SK-MEL-5 (cell line): ENCODE measurements around the gene SLC22A7. TPM values are rescaled to one million over a fixed set of nuclear protein-coding genes. Genes with fewer than 3 reads are reported as not detected.
"Not testable (repeated sequence)": the region's sequence is repeated elsewhere in the genome, so short reads cannot be mapped to it uniquely, and the experiment has no call there.

ENCODE experiments used
- DNase-seq: peaks from one replicate; pipeline ENCODE4 v3.0.0-alpha.2; 2016; ENCODE audit warnings: low read depth, low spot score
- in situ Hi-C: cut with HindIII; loops from 2 replicates; pipeline ENCODE4 v1.10.0; 2016; ENCODE audit warnings: low sequenced_read_pairs, high pct_unique_total_duplicates, low pct_unique_long_range_greater_than_20kb
- small RNA-seq, 2 experiments: library from RNA; depleted of rRNA; stranded (forward); fragments of <200 nt; gene quantifications; one replicate each; pipeline ENCODE3, GENCODE V24; 2014
- total RNA-seq: library from RNA; depleted of rRNA; stranded (reverse); fragments of >200 nt; shearing (Covaris generic); gene quantifications from 2 replicates; pipeline ENCODE4 v1.2.3, GENCODE V29; 2014; rRNA removed

SLC22A7 gene
- total RNA-seq, 1 experiment from 2014 or later, result not detected

DNA sequence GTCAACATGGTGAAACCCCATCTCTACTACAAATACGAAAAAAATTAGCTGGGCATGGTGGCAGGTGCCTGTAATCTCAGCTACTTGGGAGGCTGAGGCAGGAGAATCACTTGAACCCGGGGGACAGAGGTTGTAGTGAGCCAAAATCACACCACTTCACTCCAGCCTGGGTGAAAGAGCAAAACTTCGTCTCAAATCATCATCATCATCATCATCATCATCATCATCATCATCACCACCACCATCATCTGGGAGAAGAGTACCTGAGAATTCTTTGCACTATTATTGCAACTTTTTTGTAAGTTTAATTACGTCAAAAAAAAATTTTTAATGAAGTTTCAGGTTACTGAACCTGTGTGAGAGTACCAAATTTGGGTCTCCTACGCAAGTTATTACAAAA, 53.9 kb downstream of the SLC22A7 start:
- in situ Hi-C loops, result not testable (repeated sequence)

More for the DNA sequence above, 53.9 kb downstream of the SLC22A7 start:
- not testable (repeated sequence) for DNase-seq

Small RNA genes within 50 kb of the gene (small RNA-seq; reads per million reads assigned to genes)
- 0 reads per million in 2 experiments for gene RPL12P47

Other genes with a start within 250 kb of the SLC22A7 start
- 18.8 and 20.2 TPM in 2 replicates for gene CUL7, start 244.4 kb upstream of the SLC22A7 start, total RNA-seq
- gene MRPL2, start 238.8 kb upstream of the SLC22A7 start, total RNA-seq, result 49.9 and 51.9 TPM in 2 replicates
- gene KLC4, start 238.6 kb upstream of the SLC22A7 start, total RNA-seq, result 6.8 and 8.3 TPM in 2 replicates
- gene PTK7, start 221.9 kb upstream of the SLC22A7 start, total RNA-seq, result 19.7 TPM in 2 replicates
- 16.4 and 17.6 TPM in 2 replicates for gene SRF, start 127.0 kb upstream of the SLC22A7 start, total RNA-seq
- gene CUL9, start 116.1 kb upstream of the SLC22A7 start, total RNA-seq, result 16.7 and 18.1 TPM in 2 replicates
- gene DNPH1, start 68.8 kb upstream of the SLC22A7 start, total RNA-seq, result 108 and 109 TPM in 2 replicates
- gene TTBK1, start 54.8 kb upstream of the SLC22A7 start, total RNA-seq, result not detected in 2 replicates
- gene CRIP3, start 10.6 kb downstream of the SLC22A7 start, total RNA-seq, result not detected in 2 replicates
- 8.6 and 9.6 TPM in 2 replicates for gene ZNF318, start 71.4 kb downstream of the SLC22A7 start, total RNA-seq
- 16.6 and 17.1 TPM in 2 replicates for gene ABCC10, start 129.3 kb downstream of the SLC22A7 start, total RNA-seq
- gene DLK2, start 157.3 kb downstream of the SLC22A7 start, total RNA-seq, result 0.48 and 0.83 TPM in 2 replicates
- gene TJAP1, start 179.3 kb downstream of the SLC22A7 start, total RNA-seq, result 12.4 and 18.2 TPM in 2 replicates
- gene LRRC73, start 212.1 kb downstream of the SLC22A7 start, total RNA-seq, result 0.42 and 0.64 TPM in 2 replicates
- gene YIPF3, start 218.7 kb downstream of the SLC22A7 start, total RNA-seq, result 156 and 160 TPM in 2 replicates
- 45.3 and 47.5 TPM in 2 replicates for gene POLR1C, start 218.8 kb downstream of the SLC22A7 start, total RNA-seq